Kidney capillary endothelial cell (primary cell): Measurements from ENCODE around the gene RASGRF1.

ENCODE experiments used
- DNase-seq: peaks from one replicate; pipeline ENCODE4 v3.0.0-alpha.2; 2018; ENCODE audit warnings: low spot score

Gene RASGRF1

DNA sequence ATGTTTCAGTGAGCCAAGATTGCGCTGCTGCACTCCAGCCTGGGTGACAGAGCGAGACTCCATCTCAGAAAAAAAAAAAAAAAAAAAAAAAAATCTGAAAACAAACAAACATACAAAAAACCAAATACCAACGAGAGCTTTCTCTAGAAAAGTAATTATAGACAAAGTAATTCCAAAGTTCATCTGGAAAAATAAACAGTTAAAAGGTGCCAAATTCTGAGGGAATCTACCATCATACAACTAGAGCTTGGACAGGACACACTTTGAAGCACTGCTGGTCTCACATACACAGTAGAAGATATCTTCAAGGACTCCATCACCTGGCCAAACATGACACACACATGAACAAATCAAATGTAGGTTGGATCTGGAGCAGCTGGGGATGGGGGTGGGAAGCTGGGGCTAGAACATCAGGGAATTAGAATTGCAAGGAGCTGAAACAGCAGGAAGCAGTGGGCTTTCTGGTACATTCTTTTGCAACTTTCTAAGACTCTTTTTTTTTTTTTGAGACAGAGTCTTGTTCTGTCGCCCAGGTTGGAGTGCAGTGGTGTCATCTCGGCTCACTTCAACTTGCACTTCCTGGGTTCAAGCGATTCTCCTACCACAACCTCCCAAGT is 104.6 kb downstream of the RASGRF1 start:
- no peak for DNase-seq

DNA sequence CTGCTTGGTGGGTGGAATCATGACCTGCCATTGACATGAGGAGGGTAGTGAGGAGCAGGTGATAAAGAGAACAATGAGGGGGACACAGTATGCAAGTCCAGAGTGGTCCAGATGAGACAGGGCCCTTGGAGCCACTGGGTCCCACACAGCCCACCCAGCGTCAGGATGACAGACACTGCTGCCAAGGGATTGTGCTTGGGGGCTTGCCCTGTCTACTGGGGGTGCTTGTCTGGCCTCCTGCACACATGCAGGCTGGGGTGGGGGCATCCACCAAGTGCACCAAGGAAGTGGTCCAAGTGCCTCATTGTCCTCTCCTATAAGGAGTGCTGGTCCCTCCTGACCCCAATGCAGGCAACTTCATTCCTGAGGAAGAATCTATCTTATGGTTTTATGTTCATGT is 106.5 kb downstream of the RASGRF1 start:
- no peak for DNase-seq

DNA sequence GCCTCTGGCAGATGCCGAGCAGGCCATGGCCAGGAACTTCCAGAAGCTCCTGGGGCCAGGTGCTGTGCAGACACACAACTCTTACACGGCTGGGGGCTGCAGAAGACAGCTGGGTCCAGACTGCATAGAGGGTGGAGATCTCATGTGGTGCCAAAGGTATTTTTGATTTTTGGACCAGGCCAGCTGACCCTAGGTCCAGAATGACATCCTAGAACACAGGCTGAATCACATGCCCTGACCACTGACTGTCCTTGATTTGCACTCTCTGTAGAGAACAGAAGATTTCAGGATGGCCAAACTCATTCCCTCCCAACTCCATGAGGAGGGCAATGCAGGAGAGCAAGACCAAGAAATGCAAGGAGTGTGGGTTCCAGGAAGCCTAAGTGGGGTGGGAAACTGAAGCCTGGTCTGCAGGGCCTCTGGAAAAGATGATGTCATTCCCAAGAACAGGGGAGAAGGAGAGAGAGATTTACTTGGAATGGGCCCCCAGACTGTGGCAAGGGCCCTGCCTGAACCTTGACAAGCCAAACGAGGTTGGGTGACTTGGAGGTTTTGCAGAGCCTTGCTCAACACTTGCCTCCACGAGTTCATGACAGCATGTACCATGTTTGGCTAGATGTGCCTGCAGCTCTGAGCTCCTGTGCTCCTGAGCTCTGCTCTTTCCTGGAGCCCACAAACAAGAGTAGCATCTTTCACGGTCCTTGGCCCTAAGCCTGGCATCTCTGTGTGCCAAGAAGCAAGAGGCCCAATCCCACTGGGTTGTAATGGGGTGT is 107.2 kb downstream of the RASGRF1 start:
- DNase-seq: no peak

DNA sequence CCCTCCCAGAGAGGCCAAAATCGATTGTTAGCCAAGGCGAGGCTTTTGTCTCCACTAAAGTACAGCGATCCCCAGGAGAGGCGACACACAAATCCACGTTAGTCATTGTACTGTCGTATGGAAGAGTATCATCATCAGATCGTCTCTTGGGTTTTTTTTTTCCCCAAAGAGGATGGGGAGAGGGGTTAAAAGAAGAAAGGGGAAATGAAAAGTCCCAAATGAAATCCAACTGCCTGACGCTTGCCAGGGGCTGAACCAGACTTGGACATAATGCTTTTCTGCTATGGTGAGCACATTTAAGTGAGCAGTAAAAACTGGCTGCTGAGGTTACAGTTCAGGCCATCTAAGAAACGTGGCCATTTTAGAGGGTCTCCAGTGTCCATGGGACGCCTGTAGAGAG is 107.8 kb downstream of the RASGRF1 start:
- no peak for DNase-seq

DNA sequence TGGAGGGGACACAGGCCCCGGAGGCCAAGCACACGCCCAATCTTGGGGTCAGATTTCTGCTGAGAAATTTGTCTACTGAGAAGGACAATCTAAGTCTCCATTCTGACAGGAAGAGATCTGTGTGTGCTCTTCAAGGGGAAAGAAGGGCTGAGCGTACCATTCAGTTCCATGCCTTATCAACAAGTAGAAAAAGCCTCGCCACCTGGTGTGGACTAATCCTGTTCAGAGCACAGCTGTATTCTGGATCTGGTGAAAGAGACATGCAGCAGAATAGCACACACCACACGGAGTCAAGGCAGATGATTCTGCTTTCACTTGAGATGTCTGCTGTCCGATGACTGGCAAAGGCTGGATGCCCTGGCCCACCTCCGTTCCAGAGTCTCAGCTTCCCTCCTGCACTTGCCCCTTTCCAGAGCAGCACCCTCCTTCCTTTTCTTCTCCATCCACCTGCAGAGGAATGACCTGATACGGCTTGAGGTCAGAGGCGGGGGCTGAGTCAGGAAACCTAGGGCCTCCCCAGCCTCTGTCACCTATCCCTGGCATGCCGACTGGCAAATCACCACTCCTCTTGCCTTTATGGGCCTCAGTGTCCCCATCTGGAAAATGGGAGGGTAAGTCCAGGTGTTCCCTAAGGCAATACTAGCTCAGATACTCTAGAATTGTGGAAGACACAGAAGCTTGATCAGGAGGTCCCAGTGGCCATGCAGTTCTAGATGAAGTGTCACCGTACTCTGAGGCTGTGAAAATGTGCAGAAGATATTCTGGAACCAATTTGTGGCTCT is 108.9 kb downstream of the RASGRF1 start:
- no peak for DNase-seq

DNA sequence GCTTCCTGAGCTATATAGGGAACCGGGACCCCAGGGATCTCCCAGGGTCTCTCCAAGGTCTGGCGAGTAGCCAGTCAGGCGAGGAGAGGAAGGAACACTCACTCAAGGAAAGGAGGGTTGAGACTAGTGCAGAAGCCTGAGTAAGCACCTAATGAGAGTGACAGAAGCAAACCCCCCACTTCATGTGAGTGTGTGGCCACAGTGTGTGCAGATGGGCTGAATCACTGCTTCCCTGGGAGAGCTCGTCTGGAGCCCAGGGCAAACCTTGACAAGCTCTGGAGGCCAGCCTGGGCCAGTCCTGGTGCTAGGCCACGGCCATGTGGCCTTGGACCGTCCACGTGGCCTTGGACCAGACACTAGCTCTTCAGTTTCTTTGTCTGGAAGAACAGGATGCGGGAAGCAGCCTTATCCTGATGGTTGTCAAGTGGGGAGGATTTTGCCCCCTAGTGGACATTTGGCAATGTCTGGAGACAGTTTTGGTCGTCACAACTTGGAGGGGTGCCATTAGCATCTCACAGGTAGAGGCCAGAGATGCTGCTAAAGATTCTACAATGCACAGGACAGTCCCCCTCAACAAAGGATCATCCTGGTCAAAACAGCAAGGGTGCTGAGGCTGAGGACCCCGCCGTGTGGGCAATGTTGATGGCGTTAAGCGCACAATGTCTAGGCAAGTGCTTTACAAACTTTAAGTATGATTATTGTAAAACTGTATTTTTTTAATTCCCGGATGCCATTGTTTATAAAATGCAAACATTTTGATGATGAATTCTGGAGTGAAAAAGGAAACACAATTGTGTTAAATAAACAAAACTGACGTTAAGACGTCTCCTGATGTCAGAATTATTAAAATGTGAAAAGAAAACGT is 110.9 kb downstream of the RASGRF1 start:
- DNase-seq: peak; percentile 85

DNA sequence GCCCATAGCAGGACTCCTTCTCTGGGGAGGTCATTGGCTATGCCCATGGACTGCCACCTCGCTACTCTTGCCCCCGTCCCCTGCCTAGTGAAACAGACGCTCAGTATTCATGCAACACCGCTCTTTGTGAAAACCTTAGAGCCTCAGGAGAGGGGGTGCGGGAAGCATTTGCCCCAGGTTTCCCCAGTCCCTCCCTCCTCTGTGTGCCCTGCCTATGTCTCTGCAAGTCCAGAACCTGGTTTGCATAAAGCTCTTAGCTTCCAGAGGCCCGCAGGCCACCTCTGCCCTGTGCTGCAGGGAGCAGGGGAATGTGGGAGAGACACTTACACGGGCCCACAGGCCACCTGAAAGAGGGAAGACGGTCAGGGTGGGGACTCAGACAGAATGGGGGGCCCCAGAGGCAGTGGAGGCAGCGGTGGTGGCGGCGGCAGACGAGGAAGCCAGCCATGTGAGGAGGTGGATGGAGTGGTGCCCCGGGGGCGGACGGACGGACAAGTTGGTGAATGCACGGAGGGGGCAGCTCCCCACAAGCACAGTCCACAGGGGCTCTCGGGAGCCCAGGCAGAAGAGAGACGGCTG is 111.9 kb downstream of the RASGRF1 start:
- no peak for DNase-seq

DNA sequence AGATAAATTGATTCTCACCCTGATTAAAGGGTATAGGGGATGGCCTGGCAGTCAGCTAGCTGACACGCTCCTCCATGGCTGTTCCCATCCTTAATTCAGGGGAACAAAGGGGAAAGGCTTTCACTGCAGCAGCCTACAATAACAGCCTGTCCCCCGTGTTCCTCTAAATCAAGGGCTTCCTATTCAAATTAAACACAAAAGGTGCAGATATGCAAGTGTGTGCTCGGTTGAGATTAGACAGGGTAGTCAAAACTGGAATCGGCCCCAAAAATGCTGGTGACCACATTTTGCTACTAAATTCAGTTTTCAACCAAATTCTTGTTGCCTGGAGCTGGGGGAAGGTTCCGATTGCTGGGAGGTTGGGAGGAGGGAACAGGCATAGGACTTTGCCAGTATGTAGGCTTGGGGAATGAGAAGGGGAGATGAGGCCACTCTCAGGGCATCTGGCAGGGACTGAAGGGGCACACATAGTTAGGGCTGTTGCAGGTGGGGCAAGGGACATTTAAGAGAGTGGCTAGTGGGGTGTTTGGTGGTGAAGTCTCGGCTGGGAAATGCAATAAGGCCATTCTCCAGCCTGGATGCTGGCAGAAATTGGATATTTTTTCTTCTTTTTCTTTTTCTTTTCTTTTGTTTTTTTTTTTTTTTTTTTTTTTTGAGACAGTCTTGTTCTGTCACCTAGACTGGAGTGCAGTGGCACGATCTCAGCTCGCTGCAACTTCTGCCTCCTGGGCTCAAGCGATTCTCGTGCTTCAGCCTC is 112.8 kb downstream of the RASGRF1 start:
- no peak for DNase-seq

DNA sequence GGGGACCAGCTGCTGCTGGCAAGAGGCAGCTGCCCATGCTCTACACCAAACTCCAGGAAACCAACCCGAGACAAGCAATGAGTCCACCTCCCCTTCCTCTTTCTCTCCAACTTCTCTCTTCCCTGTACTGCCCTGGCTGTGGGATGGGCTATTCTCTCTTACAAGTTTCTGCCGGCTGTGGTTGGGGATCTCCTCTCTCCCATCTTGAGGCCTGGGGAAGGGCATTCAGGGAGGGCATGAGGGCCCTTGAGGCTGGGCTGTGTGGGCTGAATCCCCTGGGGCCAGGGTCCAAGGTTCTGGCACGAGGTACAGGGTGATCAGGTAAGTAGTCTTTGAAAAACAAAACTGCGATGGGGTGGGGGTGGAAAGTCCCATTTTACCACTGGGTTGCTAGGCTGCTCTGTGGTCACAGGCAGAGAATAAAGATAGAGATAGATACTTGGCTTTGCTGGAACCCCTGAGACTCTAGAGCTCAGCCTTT is 113.4 kb downstream of the RASGRF1 start:
- no peak for DNase-seq

DNA sequence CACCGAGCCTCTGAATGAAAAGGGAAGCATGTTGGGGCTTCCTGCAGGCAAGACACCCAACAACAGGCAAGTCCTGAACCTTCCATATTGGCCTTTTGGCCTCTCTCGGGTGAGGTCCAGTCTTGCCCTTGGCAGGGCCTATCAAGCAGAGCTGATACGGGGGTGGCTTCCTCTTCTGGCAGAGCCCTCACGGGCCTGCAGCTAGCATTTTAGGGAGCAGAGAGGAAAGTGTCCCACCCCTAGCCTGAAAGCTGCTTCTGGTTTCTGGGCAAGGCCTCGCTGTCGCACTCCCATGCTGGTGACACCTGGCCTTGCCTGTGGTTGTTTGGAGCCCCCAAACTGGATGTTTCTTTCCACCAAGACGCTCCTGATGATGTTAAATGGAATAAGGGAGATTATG is 113.9 kb downstream of the RASGRF1 start:
- DNase-seq: no peak

DNA sequence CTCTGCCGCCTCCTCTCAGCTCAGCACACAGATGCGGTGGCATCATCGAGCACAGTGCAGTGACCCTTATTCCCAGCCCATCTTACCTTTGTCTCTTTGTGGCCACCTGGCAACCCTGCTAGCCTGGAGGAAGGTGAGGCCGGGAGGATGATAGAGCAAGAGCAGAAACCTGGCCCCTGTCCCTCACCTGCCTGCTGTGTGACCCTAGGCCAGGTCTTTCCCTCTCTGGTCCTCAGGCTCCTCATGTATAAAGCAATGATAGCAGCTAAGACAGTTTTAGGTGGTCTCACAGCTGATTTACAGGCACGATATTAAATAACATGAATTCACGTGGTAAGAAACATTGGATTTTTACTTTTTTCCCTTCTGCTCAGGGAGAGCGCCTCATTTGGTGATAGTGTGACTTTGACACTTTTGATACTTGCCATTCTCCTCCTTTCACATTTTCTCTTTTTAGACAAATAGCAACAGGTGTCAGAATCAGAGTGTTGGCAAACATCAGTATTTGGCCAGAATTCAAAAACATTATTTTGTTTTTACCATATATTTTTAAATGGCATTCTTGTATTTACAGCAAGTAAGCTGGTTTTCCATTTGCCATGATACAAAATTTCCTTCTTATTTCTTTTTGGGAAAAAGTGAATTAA is 116.2 kb downstream of the RASGRF1 start:
- DNase-seq: no peak

DNA sequence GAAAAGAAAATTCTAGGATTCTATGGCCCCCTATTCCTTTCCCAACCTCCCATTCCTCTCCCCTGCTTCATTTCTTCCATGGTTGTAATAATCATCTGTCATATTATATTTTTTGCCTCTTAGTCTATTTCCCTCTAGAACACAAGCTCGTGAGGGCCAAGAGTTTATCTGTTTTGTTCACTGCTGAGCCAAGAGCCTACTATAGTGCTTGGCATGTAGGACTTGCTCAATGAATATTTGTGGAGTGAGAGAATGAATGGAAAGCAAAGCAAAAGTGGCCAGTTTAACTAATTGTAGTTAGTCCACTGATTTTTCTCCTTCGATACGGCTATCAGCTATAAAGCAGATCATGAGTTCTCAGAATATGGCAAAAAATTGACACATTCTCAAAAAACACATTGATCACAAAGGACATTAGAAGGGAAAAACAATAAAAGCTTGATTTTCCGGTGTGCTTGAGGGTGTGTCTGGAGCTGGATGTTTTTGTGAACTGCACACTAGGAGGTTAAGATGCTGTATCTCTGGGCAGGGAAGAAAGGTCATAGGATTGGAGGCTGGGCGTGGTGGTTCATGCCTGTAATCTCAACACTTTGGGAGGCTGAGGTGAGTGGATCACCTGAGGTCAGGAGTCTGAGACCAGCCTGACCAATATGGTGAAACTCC is 120.8 kb downstream of the RASGRF1 start:
- DNase-seq: no peak

DNA sequence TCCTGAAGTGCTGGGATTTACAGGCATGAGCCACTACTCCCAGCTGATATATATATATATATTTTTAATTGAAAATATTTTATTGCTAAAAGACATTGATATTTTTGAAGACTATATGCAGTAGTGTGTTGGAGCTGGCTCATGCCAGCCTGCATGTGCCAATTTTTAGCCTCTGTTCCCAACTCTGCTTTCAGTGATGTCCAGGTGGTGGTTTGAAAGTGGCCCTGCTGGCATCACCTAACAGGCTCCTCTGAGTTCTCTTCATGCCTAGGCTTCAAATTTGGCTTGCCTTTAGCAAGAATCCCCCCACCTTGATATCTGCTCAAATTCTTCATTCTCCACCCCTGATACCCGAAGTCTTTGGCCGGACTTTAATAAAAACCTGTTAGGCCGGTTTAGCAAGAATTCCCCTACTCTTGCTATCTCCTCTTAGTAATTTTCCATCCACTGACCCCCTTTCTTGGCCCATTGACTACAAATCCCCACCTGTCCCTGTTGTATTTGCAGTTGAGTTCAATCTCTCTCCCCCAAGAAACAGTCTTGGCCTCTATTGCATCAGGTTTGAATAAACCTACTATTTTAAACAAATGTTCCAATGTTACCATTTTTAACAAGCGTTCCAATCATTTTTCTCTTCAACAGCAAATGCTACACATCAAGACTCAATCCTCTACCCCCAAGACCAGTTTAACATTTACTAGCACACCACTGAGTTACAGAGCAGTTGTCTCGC is 121.9 kb downstream of the RASGRF1 start:
- no peak for DNase-seq

DNA sequence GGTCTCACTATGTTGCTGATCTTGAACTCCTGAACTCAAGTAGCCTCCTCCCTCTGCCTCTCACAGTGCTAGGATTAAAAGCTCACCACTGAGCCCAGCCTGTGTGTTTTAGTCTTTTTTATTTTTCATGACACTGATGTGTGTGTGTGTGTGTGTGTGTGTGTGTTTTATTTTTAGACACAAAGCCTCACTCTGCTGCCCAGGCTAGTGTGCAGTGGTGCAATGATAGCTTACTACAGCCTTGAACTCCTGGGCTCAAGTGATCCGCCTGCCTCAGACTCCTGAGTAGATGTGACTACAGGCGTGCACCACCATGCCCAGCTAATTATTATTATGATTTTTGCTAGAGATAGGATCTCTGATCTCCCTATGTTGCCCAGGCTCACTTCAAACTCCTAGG is 122.5 kb downstream of the RASGRF1 start:
- DNase-seq: no peak

DNA sequence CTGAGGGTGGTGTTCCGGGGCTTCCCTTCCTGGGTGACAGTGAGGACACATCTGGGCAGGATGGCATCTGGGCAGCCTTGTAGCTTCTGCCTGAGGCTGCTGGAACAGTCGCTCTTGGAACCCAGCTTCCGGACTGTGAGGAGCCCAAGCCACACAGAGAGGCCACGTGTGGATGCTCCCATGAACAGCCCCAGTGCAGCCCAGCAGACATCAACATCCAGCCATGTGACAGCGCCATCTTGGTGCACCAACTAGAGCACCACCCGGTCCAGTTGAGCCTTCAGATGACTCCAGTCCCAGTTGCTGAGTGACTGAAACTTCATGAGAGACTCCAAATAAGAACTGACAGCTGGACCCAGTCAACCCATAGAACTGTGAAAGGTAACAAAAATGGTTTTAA is 130.3 kb downstream of the RASGRF1 start:
- DNase-seq: no peak

DNA sequence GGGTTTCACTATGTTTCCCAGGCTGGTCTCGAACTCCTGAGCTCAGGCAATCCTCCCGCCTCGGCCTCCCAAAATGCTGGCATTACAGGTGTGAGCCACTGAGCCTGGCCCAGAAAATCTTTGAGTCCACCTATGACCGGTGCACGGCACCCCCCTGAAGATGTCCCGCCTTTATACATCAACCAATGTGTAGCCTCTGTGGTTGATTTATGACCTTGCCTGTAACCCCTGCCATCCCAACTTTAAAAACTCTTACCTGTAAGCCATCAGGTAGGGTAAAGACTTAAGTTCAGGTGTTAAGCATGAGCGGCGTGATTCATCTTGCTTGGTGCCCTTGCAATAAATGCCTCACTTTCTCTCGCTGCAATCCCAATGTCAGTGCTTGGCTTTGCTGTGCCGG is 131.2 kb downstream of the RASGRF1 start:
- no peak for DNase-seq

DNA sequence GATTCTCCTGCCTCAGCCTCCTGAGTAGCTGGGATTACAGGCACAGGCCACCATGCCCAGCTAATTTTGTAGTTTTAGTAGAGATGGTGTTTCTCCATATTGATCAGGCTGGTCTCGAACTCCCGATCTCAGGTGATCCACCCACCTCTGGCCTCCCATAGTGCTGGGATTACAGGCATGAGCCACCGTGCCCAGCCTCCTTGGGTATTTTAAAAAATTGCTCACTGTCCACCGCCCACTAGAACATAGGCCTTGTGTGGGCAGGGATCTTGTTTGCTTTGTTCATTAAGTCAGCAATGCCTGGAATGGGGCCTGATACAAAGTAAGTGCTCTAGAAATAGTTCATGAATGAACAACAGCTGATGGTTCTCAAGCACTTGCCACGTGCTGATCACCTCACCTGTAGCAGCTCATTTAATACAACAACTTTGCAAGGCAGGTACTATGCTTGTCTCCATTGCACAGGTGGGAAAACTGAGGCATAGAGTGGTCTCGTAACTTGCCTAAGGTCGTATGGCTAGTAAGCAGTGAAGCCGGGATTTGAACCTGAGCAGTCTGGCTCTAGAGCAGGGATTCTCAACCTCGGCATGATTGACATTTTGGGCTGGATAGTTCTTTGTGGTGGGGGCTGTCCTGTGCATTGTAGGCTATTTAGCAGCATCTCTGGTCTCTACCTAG is 133.0 kb downstream of the RASGRF1 start:
- no peak for DNase-seq

DNA sequence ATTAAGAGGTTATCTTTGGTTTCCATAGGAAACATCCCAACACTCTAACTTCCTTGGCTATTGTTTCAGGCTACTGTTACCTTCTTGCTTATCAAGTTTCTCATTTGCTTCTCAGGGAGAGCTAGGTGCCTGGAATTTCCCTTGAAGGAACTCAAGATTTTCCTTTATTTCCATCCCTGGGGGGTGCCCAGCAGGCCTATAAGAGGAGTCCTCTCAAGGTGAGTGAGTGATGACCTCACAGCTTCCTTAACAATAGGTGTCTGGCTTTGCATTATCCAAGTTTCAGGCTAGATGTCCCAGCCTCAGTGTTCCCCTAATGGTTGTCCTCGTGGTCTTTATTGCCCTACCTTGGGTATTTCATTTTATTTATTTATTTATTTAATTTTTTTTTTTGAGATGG is 133.6 kb downstream of the RASGRF1 start:
- DNase-seq: no peak

DNA sequence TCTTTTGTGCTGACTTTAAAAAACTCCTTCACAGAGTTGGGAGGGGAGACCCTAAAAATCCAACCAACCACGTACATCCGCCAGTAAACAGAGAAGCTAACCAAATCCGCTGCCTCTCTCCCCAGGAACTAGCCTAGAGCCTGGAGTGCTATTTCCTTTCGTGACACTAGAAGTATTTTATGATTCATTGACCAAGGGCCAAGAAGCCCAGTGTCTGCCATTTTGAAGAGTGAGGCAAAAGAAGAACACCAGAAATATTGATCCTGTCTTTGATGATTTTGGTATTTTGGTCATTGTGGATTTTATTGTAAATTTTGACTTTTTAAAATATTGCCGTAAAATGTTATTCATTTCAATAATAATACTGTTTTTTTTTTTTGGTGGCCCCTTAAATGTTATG is 135.2 kb downstream of the RASGRF1 start:
- DNase-seq: no peak
